T-helper 1 cell treated with Interleukin-12 subunit alpha and Interleukin-12 subunit beta and Interleukin-4 antibody, amounts not matched to agents 30 ng/mL and 1 ng/mL, for 36 hours (primary cell): ENCODE results near the gene HES3. TPM values are rescaled to one million over a fixed set of nuclear protein-coding genes. Genes with fewer than 3 reads are reported as not detected.

Experiments used
- intact Hi-C: fragments of 100-400 bp; cut with micrococcal nuclease; formaldehyde crosslinking; loops from one replicate; pipeline ENCODE4 v1.15.1; 2024
- total RNA-seq: library from RNA; stranded (reverse); gene quantifications from 2 replicates; pipeline ENCODE4 v1.2.3, GENCODE V29; 2022

Gene HES3
- total RNA-seq, 1 donor from 2014 or later = not detected

DNA sequence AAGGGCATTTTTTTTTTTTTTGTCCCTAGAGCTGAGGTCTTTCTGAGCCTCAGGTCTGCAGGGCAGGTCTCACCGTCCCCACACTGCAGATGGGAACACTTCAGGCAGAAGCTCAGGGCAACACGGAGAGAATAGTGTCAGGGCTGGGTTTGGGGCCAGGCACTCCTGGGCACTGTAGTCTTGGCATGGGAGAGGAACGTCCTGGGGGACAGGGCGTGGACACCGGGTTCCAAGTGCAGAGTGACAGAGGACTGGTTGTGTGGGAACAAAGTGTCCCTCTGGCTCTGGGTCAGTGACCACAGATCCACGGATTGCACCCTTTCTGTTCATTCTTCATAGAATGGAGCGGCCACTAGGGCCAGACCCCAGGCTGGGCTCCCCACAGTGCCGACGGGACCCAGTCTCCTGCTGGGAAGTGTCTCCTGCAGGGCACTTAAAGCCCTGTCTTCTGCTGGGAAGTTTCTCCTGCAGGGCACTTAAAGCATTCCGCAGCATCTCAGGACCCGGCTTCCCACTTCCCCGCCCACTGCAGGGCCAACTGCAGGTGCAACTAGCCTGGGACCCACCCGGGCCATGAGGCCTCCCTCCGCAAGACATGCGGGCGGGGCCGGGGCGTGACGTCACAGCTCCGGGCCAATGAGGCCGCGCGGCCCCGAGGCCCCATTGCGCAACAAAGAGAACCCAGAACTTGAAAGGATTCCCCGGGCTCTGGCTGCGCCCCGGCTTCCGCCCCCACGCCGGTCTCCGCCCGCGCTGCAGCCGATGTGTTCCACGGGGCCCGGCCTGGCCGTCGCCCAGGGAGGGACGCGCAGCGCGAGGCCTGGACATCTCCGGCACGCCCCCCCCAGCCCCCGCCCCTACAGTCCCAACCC, 15.7 kb downstream of the HES3 start:
- intact Hi-C loops = loop anchor here (1.0 to 5.0 kb wide), 2 partner anchors 13 to 228 kb away; no protein-coding TSS in a partner anchor

DNA sequence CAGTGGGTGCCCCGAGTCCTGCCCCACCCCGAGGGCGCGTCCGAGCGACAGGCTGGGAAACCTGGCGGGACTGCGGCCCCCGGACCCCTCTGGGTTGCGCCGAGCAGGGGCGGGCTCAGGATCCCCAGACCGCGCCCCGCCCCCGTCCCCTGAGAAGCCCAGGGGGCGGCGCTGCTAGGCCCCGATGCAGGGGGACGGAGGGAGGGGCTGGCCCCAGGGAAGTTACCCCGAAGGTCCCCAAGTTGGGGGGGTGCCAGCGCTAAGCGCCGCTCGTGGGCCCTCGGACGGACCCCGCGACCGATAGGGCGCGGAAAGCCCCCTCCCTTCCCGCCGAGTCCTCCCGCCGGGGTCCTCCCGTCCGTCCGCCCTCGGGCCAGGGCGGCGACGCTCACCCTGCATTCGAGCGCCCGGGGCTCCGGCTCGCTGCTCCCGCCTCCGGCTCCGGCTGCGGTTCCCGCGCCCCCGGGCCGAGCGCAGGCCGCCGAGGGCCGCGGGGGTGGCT, 16.5 kb downstream of the HES3 start:
- intact Hi-C loops = loop anchor here (1.0 kb wide), 1 partner anchor 14 kb away; no protein-coding TSS in a partner anchor

DNA sequence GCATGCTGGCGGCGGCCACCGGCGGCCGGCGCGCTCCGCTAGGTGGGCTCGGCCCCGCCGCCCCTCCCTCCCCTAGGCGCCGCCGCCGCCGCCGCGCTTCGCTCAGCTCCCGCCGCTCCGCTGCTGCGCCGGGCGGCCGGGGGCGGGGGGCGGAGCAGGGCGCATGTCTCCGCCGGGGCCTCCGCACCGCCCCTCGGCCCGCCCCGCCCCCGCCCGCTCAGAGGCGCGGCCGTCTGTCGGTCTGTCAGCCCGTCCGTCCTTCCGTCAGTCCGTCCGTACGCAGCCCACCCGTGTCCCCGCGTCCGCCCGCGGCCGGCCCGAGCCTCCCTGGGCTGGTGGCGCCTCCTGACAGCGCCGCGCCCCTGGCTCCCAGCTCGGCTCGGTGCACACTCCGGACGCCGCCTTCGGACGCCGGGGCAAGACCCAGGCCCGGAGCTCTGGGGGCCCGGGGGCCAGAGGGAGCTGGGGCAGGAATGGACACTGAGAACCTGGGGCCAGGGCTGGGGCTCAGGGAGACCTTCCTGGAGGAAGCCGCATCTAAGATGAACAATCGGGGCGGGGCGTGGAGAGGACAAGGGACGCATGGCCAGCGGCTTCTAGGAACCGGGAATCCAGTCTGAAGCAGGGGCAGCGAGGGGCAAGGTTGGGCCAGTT, 17.1 kb downstream of the HES3 start, which contains the start of gene GPR153:
Gene GPR153 (minus strand): TSS at position 138 of the 654 bp plus-strand sequence. CDS start 6,193 bp downstream, outside the sequence.
- intact Hi-C loops = loop anchor here (1.0 kb wide), 1 partner anchor 15 kb away; no protein-coding TSS in a partner anchor

DNA sequence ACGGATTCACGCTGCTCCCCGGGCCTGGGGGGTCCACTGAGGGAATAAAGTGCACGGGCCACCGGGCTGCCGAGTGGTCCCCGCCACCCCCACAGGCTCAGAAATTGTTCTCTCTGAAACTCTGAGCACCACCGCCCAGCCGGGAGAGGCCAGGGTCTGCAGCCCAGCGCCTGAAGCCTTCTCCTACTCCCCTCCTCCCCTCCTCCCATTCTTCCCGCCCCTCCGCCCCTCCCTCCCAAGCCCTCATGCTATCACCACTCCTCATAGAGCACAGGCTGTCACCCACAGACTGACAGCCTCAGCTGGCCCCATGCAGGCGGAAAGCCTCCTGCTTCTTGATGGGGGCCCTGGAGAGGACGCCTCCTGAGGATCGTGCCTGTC, 17.6 kb downstream of the HES3 start:
- intact Hi-C loops = no loop called here

DNA sequence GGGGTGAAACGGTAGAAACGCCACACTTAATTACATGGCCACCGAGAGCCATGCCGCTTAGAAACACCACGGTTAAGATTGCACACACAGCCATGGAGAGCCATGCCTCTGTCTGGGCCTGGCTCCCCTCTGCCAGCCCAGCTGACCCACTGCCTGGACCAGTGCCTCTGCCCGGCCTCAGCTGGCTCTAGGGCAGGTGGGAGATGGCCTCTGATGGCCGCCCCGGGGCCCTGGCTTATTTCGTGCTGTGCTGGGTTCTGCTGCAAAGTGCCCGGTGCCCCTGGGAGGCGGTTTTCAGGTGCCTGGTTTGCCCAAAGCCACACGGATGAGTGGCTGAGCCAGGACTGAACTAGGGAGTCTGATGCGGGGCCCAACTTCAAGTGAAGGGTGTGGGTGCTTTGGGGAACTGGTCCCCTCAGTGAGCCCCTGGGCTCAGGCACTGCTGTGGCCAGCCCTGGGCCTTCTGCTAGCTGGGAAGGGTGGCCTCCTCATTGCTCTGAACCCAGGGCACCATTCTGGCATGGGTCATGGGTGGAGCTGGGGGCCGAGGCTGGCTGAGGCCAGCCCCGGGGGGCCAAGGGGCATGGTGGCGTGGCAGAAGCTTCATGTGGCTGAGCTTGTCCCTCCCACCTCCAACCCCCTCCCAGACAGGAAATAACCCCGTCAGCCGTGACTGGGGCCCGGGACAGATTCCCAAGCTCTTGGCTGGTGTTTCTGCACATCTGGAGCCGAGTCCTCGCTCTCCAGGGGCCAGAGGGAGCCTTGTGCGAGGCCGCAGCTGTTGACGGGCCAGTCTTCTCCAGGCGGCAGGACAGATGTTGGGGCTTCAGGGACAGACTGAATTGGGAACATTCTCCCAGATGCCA, 18.8 kb downstream of the HES3 start:
- intact Hi-C loops = no loop called here

DNA sequence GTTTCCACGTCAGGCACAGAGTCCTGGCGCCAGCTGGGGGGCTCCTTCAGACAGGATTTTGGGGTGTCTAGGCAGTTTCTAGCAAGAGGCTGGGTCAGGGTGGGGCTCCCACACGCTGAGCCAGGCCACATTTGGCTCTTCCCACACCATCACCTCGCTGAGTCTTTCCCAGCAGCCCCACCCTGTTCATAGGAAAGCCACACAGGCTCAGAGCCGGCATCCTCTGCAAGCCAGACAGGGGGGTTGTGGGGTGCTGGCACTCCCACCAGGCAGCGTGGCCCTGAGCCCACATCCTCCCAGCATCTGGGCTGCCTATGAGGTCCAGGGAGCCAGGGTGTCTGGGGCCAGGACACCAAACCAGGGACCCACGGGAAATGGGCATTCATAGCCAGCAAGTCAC, 19.7 kb downstream of the HES3 start:
- intact Hi-C loops = no loop called here

DNA sequence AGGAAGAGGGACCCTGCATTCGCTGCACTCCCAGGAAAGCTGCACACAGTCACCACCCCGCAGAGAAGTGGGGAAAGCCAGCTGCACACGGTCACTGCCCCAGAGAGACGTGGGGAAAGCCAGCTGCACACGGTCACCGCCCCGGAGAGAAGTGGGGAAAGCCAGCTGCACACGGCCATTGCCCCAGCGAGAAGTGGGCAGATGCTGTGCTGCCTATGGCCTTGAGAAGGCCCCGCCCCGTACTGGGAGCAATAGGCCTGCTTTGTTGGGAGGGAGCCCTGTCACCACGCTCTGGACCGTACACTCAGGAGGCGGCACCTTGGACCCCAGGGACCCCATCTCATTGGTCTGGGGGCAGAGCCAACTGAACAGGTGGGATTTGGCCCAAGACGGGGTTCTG, 21.2 kb downstream of the HES3 start:
- intact Hi-C loops = no loop called here

DNA sequence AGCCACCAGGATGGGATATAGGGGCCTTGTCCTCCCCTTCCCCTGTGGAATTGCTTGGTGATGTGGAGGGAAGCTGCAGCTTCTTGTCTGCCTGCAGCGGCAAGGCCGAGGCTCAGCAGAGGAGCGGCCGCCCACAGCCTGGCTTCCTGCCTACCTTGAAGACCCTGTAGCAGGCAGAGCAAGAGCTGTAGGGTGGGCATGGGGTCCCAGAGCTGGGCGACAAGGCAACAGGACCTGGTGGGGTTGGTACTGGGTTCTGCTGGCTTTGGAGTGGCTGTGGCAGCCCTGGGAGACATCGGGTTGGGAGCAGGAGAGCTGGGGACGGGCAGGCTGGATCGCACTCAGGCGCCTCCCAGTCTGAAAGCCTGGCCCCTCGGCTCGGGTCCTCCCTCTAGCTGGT, 22.7 kb downstream of the HES3 start:
- intact Hi-C loops = no loop called here

DNA sequence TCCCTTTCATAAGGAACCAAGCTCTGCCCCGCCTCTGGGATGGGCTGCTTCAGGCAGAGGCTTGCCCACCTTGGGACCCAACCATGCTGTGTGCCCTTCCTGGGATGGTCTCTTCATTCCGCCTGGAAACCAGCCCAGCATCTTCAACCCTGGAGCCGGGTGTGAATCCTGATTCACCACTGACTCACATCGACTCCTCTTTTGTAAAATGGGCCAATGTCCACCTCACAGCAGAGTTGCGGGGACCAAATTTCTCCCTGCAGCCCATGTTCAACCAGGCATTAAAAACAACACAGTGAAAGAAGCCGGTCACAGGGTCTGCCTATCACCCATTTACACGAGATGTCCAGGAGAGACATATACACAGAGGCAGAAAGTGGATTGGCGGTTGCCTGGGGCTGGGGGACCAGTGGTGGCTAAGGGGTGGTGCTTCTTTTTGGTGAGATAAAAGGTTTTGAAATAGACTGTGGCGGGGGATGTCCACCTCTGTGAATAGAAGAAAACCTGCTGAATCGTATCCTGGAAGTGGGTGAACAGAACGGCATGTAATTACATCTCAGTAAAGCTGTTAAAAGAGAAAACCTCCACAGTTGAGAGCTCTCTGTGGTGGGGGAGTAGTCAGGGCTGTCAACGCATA, 23.8 kb downstream of the HES3 start:
- intact Hi-C loops = no loop called here

DNA sequence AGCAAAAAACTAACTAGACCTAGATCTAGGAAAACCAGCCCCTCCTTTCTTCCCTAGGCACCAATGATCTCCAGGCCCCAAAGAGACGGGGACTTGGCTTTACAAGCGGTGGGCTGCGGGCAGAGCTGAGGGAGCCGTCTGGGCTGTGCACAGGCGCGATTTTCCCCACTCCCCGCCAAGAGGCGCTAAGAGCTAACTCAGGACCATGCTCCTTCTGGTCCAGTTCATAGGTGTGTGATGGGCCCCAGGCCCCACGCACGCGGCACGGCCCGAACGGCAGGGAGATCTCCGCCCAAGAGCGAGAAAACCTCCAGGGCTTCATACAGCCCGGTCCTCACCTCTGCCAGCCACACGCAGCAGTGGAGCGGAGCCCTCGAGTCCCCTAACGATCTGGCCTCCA, 24.4 kb downstream of the HES3 start:
- intact Hi-C loops = no loop called here

DNA sequence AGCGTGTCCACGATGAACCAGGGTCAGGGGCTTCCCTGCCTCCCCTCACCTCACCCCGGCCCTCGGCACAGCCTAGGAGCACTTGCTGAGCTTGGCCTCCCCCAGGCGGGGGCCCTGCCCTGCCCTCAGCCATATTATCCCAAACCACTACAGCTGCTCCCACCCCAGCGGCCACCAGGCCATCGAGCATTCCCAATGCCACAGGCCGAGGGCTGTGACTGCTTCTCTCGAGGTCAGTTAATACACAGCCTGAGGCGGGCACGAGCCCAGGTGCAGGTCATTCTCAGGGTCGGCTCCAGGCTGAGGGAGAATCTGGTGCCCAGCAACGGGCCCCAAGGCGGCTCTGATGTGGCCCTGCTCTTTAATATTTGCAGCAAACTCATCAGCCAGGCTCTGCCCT, 25.3 kb downstream of the HES3 start:
- intact Hi-C loops = no loop called here

DNA sequence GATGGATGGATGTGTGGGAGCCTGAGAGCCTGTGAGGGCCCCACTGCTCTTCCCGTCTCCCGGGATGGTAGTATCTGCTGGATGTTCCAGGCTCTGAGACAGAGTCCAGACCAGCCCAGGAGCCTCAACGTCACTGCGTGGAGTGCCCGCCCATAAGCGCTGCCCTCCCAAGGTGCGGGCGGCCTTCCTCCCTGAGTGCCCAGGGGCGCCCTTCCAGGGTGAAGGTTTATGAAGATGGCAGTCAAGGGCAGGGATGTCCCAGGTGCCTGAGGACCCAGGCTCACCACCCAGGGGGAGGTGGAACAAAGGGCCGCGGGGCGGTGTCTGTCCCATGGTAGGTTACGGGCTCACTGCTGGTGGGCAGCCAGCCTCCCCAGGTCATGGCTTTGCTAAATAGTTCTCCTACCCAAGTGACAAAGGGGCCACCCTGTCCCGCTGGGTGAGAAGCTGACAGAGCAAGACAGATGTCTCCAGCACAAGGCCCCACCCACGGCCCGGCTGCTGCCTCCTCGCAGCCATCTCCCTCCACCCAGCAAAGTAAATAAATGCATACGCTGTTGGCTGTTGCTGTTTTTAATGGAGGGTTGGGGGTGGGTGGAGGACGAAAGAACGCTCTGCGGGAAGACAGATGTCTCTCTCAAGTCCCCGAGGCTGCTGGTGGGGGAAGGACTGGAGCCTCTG, 25.9 kb downstream of the HES3 start:
- intact Hi-C loops = no loop called here

DNA sequence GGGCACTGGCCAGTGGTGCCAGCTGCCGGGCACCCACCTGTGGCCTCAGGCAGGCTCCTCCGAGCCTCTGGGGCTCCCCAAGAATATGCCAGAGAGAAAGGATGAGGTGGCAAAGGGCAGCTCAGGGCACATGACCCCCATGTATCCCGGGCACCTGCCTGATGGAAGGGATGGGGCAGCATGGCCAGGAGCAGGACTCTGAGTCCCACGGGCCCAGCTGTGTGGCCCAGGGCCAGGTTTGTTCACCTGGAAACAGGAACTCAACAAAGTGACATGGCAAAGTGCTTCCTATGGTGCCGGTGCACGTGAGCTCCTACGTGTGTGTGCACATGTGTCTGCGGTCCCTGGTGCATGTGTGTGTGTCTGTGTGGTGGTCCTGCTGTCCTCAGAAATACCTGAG, 26.4 kb downstream of the HES3 start:
- intact Hi-C loops = no loop called here

DNA sequence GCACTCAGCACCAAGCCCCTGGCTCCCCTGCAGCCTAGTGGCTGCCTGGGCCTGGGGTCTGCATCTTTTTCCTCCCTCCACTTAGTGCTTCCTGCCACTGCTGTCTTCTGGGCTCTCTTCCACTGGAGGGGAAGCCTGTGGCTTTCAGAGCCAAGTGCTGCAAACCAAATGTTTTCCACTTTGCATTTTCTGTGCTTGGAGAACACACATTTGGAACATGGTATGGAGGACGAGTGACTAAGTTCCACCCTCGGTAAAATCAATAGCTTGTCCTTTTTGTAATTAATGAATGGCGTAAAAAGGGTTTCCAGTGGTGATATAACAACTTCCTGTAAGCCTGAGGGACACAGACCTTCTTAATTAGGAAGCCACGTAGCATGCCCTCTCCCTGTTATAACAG, 27.0 kb downstream of the HES3 start:
- intact Hi-C loops = no loop called here

DNA sequence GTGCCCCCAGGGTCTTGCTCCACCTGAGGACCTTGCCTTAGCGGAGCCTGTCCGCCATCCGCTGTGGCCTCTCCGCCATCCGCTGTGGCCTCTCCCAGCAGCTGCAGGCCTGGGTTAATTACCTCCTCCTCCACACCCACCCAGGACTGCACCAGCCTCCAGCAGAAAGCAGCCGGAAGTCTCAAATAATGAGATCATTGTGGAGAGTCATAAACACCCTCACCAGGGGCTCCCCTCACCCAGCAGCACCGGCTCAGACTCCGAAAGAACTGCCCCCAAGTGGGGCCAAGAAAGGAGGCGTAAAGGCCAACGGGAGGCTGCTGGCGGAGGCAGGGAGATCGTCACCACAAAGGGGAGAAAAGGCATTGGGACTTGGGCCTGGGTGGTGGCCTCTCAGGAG, 27.6 kb downstream of the HES3 start:
- intact Hi-C loops = no loop called here

DNA sequence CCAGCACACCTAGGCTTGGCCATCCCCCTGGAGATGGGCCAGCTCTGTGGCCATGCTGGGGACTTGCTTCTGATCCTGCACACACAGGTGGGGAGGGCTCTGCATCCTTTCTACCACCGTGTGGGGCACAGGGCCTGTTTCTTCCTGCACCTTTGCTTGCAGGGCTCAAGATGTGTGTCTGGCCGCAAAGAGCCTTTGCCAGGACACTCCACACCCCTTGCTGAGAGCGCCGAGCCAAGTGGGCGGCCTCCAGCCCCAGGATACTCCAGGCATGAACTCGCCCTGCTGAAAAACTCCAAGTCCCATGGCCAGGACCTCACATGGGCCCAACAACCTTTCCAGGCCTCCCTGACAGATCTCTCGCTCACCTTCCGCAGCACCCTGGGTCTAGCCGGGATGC, 28.5 kb downstream of the HES3 start:
- intact Hi-C loops = no loop called here

DNA sequence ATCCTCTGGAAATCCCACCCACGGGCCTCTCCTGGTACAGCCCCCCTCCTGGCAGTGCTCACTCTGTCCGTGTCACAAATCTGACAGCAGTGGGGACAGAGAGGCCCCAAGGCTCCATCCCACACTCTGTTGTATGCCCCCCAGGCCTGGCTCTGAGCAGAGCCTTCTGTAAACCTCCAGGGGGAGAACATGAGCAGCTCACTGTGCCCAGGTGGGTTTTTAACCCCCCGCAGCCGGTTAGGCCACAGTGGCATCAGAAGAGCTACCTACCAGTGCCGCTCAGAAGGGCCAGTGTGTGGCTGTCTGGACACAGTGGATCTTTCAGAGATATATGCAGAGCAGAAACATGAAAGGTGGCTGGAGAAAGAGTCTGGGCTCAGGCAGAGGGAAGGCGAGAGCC, 28.9 kb downstream of the HES3 start:
- intact Hi-C loops = no loop called here

DNA sequence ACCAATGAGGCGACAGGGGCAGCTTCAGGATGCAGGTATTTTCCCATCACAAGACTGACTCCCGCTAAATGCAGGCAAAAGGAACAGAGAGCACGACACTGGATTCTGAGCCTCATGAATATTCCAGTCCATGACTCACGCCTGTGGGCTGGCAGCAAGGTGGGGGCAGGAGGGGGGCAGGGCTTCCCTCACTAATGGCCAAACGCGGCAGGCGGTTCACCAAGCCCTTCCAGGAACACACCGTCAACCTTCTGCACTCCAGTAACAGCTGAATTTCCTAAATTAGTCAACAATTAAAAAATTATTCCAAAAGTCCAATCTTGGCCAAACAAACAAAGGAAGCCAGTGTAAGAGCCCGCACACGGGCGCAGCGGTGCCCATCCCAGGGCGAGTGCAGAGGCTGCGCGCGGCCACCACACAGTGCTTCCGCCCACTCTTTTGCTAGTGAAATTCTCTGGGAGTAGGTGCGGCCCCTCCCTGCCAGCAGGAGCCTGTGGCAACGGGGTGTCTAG, 29.5 kb downstream of the HES3 start:
- intact Hi-C loops = no loop called here

DNA sequence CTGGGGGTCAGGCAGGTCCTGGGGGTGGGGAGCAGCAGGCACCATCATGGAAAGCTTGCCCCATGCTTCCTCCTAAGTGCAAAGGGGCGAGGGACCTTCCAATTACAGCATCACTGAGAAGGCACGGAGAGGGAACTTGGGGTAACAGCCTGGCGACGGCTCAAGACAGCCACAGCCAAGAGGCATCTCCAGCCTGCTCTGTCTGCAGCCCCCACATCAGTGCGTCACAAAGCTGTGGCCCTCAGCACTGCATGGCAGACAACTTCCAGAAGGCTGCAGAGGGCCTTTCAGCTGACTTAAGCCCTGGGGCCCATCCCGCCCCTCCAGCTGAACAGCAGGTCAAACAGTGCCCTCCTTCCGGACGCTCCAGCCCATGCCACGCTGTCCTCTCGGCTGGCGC, 30.1 kb downstream of the HES3 start:
- intact Hi-C loops = no loop called here

DNA sequence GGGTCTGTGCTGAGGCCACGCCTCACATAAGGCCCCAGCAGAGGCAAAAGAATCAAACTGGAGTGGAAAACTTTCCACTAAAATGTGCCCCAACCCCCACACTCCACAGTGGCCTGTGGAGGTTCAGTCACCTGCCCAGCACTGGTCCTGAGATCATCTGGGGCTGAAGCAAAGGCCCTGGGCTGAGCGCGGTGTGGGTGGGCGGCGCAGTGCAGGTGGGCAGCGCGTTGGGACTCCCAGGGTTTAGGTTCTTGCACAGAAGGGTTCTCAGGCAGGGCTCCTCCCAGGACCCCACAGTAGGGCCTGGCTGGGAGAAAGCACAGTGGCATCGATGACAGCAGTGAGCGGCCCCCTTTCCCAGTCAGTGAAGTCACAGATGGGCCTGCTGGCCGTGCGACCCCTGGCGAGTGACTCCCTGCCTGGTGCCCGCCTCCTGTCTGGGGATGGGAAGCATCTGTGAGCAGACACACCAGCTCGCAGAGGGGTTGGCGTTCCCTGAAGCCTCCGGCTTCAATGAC, 30.7 kb downstream of the HES3 start:
- intact Hi-C loops = no loop called here
